ENCODE data around the gene PPFIBP1.
"Not testable (repeated sequence)": the region's sequence is repeated elsewhere in the genome, so short reads cannot be mapped to it uniquely, and the experiment has no call there.

- TF ChIP-seq SP4, ATF2 (IDR thresholded peaks at IDR 0.05; ENCODE audit: low read length): not testable (repeated sequence)
Measured at GRCh38 chr12:27636569-27636968, 112.6 kb downstream of the PPFIBP1 start.

All from H1 (cell line).